Spleen (tissue), 7 donors: ENCODE measurements around the gene DYTN.

Source experiments
- CTCF ChIP-seq, 11 experiments: fragments of 200-600 bp in 7 of 11; fragments of 450-650 bp in 4 of 11; sonication (generic) in 4 of 11; IDR thresholded peaks in 8 of 11; conservative IDR thresholded peaks in 3 of 11; 1 replicate in 7 of 11; 2 replicates in 4 of 11; pipeline versions ENCODE4 v1.4.0 to v1.8.0; 2016 to 2021; ENCODE audit warnings: antibody characterized with exemption in 11 of 11, inconsistent platforms in 4 of 11, mild to moderate bottlenecking in 1 of 11
- POLR2A ChIP-seq, 3 donors: fragments of 450-650 bp; IDR thresholded peaks; one replicate each; pipeline ENCODE4 v1.5.1; 2017; ENCODE audit warnings: antibody characterized with exemption in 3 of 3, mild to moderate bottlenecking in 1 of 3
- donor health status: DM: no; HTN: no; CAD: no; lungs with moderate emphysema.
- donor health status: DM: no; HTN: no; CAD: no.
- donor health status: DM: no; HTN: no; CAD: no.

GRCh38 chr2:206692971-206693370 lies 25.2 kb downstream of the DYTN start:
- no peak for TF ChIP-seq CTCF (IDR thresholded peaks at IDR 0.05 in 8 of 11, conservative IDR thresholded peaks at IDR 0.05 in 3 of 11)
- no peak for TF ChIP-seq POLR2A (IDR thresholded peaks at IDR 0.05)
